HK-2 (cell line): ENCODE data around the gene RAB36.

ENCODE experiments used
- DNase-seq: peaks from one replicate; pipeline ENCODE4 v3.0.0-alpha.2; 2018; ENCODE audit not compliant: unreplicated experiment

RAB36 gene

GRCh38 chr22:23206915-23207314, 61.6 kb downstream of the RAB36 start:
- no peak for DNase-seq

GRCh38 chr22:23207729-23208393, 62.6 kb downstream of the RAB36 start:
- no peak for DNase-seq

GRCh38 chr22:23210428-23211170, 65.3 kb downstream of the RAB36 start:
- no peak for DNase-seq

GRCh38 chr22:23211622-23212021, 66.3 kb downstream of the RAB36 start:
- DNase-seq, result no peak

- no peak for DNase-seq
Measured at GRCh38 chr22:23212061-23213021, 67.1 kb downstream of the RAB36 start.

- DNase-seq, result no peak
Measured at GRCh38 chr22:23213022-23213555, 67.8 kb downstream of the RAB36 start.

- DNase-seq, result no peak
Measured at GRCh38 chr22:23213581-23214334, 68.5 kb downstream of the RAB36 start.
